GM18526 (cell line): ENCODE results near the gene SMYD3.

Experiments
- POLR2A ChIP-seq: IDR thresholded peaks from 3 replicates; pipeline ENCODE4 v1.6.1; 2011; ENCODE audit not compliant: insufficient read length; ENCODE audit errors: extremely low read depth

Gene SMYD3

DNA sequence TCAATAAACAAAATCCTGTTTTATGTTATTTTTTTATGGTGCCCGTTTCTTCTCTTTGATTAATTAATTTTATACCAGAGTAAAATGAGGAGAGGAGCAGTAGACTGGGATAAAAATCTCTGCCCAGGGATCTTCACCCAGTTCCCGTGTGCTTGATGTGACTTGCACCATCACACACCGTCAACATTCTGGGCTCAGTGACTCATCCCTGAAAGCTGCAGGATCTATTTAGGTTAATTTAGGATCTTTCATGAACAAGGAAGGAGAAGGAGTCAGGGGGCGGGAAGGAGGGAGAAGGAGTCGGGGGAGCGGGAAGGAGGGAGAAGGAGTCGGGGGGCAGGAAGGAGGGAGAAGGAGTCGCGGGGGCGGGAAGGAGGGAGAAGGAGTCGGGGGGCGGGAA lies 182.4 kb downstream of the SMYD3 start:
- no peak for TF ChIP-seq POLR2A

DNA sequence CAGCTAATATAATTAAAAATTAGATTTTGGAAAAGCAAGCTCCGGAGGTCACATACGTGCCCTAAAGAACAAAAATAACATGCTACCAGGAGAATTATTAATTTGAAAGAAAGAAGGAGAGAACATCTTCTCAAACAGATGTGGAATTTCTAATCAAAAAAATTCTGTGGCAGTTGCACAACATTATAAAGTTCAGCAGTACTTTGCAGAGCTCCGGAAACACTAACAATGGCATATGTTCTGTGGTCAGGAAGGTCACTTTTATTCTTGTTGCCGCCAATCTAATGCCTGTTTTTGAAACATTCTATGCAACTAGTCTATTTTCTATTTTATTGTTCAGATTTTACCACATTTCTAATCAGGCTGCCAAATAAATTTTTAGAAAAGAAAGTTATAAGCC lies 186.8 kb downstream of the SMYD3 start:
- TF ChIP-seq POLR2A, result no peak

DNA sequence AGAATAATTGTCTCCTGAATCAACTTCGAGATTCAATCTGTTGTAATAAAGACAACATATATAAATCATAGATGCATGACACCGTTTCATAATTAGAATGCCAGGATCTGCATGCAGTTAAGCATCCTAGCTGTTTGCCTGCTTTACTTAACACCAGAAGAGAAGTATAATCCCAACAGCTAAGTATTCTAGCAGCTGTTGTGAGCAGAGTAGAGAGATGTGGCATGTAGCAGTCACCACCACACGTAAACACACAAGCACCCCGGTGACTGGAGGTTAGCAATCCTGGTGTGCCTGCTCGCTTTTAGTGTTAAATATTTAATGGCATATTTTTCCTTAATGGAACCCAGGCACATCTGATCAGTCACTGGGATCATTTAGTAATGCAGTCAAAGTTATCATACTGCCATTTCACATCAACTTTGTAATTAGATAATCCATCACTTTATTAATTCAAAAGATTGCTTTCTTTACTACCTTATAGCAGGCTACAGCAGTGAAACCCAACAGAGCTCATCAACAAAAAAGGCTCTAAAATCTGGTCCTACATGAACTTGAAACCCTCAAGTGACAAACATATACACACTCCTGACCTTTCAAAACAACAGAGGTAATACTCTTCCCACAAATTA lies 187.9 kb downstream of the SMYD3 start:
- no peak for TF ChIP-seq POLR2A

GRCh38 chr1:246318622-246319021 lies 188.5 kb downstream of the SMYD3 start:
- no peak for TF ChIP-seq POLR2A

- no peak for TF ChIP-seq POLR2A
These were observed 189.1 kb downstream of the SMYD3 start for GRCh38 chr1:246318036-246318359.

DNA sequence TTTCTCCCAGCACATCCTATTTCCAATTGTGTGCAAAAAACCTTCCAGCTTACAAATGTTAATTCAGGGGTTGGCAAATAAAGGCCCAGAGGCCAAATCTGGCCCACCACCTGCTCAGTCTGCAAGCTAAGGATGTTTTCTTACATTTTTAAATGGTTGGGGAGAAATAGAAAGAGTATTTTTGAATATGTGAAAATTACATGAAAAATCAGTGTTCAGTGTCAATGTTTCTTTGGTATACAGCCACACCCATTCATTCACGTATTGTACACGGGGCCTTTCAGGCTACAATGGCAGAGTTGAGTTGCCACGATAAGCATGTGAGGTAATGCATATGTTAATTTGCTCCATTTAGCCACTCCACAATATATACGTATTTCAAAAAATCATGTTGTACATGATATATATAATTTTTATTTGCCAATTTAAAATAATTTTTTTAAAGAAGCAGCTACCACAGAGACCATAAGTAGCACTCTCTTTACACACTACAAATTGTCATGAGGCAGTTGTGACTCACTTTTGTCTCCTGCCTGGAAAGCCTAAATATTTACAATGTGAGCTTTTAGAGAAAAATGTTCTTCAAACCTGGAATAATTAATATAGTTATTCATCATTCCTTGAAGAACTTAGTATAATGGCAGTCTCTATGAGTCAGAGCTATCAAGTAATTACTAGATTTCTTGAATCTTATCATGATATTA lies 189.6 kb downstream of the SMYD3 start:
- no peak for TF ChIP-seq POLR2A

DNA sequence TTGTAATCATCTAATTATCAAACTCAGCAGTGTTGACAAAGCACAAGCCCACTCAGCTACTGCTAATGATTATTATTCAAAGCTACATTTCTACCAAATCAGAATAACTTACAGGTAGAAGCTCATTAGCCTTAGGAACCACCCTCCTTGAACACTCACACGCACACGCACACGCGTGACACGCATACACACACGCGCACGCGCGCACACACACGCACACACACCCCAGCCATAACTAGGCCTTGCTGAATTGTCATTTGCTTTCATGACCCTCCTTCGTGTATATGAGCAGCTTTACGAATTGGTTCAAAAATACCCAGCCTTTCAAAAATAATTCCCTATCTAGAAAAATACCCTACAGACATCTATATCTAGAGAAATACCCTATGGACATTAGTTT lies 195.6 kb downstream of the SMYD3 start:
- TF ChIP-seq POLR2A, result no peak

- no peak for TF ChIP-seq POLR2A
These were observed 197.7 kb downstream of the SMYD3 start for GRCh38 chr1:246309247-246309884.

DNA sequence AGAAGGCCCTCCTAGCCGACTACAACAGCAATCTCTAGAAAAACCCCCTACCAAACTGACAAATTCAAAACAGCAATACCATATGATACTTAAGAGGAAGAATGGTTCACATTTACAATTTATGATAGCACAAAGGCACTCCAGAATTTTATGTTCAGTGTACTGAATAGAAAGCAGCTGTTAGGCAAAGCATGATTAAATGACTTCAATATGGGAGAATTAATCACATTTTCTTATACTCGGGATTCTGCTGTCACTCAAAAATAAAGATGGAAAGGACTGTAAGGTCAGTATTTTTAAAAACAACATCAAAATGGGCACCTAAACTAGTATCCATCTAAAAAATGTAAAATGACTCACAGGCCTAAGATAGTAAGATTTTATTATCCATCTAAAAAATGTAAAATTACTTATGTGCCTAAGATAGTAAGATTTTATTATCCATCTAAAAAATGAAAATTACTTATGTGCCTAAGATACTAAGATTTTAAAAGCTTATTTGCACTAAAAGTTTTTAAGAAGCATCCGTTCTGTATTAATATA lies 198.5 kb downstream of the SMYD3 start:
- no peak for TF ChIP-seq POLR2A

GRCh38 chr1:246306415-246307037 lies 200.6 kb downstream of the SMYD3 start:
- no peak for TF ChIP-seq POLR2A

- no peak for TF ChIP-seq POLR2A
These were observed 202.4 kb downstream of the SMYD3 start for GRCh38 chr1:246304484-246305259.

GRCh38 chr1:246302711-246303317 lies 204.3 kb downstream of the SMYD3 start:
- no peak for TF ChIP-seq POLR2A

- no peak for TF ChIP-seq POLR2A
These were observed 204.8 kb downstream of the SMYD3 start for GRCh38 chr1:246302251-246302625.

- no peak for TF ChIP-seq POLR2A
These were observed 205.4 kb downstream of the SMYD3 start for GRCh38 chr1:246301553-246302250.
